Suppressor macrophage treated with lipopolysaccharide for 4 hours (primary cell): ENCODE results near the gene CSMD2.

Experiments
- DNase-seq: peaks from one replicate; pipeline ENCODE4 v3.0.0-alpha.2; 2020

CSMD2 gene

DNA sequence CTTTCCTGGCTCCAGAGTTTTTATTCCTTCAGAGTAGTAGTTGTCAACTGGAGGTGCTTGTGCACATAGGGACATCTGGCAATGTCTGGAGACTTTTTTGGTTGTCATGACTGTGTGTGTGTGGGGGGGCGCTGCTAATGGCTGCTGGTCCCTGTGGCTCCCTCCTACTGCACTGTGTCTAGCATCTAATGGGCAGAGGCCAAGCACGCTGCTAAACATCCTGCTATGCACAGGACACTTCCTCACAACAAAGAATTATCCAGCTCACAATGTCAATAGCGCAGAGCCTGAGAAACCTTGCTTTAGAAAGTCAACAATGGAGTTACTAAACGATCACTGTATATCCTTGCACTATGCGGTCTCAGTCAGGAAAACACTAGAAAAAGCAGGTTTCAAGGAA, 320.9 kb downstream of the CSMD2 start:
- DNase-seq = no peak

DNA sequence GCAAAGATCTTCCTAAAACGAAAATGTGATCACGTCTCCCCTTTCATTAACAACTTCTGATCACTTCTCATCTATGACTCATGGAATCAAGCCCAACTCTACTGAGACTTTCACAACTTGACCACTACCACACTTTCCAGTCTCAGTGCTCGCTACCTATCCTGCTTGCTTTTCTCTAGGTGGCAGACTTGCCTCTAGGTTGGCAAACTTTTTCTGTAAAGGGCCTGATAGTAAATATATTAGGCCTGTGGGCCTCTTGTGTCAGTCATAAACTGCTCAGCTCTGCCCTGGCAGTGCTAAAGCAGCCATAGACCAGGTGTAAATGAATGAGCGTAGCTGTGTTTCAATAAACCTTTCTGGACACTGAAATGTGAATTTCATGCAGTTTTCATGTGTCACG, 322.7 kb downstream of the CSMD2 start:
- no peak for DNase-seq

DNA sequence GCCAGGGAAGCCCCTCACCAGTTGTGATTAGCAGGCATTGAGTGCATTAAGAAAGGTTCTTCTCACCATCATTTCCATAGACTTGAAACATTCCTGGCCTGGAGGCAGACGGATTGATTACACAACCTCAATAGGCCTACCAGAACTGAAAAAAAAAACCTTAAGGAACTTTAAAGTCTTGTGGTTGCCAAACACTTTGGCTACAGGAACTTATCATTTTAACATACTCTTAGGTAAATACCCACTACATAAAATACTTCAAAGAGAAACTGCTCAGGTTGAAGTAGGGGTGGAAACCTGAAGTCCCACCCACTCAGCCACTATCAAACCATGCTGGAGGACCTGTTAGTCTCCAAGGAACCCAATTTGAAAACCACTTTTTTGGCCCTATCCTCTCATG, 323.5 kb downstream of the CSMD2 start:
- no peak for DNase-seq

DNA sequence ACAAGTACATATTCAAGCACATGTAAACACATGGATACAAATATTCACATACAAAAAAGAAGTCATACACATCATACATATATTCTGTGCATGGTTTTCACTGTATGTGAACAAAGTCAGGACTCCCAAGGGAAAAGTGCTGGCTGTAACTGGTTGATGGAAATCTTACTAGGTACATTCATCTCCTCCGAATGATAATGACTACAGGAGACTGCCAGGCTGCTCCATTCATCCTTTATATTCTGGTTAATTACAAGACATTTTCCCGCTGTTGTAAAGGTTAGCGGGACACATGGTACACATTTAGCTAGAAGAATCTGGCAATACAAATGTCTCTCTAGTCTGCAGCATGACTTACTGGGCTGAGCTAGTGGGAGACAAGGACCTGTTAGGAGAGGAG, 327.4 kb downstream of the CSMD2 start:
- no peak for DNase-seq

DNA sequence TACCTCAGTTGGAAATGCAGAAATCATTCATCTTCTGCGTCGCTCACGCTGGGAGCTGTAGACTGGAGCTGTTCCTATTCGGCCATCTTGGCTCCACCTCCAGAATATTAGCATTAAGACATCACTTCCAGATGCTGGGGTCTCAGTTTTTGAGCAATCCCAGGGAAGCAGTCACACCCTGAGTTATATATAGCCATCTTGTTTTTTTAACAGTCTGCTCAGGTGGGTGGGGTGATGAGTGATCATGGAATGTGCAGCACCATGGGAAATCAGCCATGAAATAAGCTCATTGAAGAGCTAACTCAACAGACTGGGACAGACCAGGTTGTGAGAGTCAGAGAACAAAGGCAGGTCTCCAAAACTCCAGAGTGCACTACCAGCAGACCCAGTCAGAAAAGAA, 328.1 kb downstream of the CSMD2 start:
- no peak for DNase-seq

DNA sequence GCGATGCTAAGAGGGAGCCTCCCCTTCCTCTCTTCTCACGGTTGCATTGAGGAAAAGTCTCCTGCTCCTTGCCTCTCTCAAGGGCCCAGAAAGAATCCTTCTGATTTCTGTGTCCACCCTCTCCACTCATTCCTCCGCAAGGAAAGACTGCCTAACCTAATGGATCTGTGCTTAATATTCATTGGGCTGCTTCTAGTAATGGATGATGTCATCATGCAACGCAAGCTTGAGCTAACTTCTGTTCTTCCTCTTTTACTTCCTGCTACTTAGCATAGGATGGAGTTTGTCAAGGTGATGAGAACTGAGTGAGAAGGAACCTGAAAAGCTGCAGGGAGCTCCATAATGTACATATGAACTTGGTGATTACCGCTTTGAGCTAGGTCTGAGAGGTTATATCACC, 336.4 kb downstream of the CSMD2 start:
- no peak for DNase-seq

DNA sequence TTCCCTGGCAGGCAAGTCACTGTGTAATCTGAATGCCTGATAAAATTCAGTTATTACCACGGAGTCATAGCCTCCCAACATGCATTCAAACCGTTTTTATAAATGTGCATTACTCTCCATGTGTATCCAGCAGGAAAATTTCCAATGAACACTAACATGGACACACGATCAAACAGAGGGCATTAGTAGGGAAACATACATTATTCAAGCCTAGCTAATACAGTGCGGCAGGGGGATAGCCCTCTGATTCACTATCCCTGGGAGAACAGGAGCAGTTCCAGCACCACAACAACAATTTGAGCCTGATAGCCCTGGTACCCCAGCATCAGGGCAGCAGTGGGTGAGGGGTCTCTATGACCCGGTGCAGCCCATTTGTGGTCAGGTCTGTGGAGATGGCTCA, 337.0 kb downstream of the CSMD2 start:
- DNase-seq = no peak

DNA sequence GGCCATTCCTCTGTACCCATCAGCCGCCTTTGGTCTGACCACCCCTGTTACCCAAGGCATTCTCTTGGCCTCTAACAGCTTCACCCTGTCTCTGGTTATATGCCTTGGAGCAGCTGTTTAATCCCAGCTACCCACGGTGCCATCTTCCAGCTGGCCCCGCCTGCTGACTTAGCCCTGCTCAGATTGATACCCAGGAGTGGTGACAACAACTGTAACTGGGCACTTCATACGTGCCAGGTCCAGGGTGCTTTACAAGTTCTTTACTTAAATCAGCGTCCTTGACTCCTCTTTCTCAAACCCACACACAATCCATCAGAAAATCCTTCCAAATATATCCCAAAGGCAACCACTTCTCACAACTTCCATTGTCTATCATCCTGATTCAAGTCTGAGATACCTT, 338.3 kb downstream of the CSMD2 start:
- no peak for DNase-seq

DNA sequence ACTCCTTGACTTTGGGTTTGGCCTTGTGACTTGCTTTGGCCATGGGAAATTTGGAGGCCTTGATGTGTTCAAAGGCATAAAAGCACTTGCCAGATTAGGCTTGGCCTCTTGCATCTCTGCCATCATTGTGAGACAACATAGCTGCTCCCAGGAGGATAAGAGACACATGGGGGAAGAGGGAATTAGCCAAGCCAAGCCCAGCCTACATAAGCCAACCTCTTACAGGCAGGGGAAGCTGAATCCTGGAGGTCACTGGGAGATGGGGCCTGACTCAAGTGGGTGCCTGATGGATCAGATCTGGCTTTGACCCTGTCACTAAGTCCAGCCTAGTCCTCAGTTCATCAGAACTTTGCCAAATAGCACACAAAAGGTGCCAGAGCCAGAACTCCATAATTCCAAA, 338.7 kb downstream of the CSMD2 start:
- DNase-seq = no peak

DNA sequence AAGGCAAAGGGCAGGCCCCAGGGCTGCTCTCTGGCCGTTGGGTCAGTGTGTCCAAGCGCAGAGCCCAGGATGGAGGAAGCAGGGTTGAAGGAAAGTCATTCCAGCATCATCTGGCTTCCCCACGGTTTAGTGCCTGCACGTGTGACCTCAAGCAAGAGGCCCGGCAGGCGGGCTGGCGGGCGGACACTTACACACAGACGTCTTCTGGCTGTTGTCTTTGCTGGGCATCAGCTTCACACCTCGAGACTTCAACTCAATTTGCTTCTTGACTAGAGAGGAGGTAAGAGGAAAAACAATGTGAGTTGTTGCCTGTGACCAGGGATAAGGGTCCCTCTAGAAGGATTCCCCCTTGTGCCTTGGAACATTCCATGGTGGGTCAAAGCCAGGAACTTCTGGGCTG, 339.5 kb downstream of the CSMD2 start:
- no peak for DNase-seq

DNA sequence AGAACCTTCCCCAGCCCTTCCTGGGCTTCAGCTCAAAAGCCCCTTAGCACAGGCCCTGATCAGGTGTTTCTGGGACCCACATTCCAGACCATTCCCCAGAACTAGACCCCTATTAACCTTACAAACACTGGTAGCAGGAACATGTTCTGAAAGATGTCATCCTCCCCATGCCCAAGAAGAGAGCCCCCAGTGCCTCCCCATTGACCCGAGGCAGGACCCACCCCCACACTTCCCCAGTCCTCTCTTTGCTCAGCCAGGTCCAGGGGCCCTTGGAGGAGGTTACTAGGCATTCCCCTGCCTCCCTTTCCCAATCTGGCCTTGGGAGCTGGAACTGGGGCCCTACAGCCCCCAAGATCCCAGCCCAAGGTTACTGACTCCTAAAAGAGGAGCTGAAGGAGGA, 340.1 kb downstream of the CSMD2 start:
- DNase-seq = no peak

DNA sequence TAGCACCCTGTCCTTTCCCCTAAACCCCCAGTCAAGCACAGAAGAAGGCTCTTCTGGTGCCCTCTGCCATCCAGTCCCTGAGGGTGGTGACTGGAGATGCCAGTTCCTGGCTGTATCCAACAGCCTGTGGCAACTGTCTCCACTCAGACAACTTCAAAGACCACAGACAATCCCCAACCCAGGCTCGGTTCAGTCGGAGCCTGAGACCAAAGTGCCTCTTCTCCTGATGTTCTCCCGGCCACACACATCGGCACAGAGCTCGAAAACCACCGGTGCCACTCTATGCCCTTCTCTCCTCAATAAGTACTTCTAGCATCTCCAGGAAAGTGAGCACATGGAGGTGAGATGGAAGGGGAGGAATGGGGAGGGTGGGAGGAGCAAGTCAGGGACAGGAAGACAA, 340.7 kb downstream of the CSMD2 start:
- no peak for DNase-seq

DNA sequence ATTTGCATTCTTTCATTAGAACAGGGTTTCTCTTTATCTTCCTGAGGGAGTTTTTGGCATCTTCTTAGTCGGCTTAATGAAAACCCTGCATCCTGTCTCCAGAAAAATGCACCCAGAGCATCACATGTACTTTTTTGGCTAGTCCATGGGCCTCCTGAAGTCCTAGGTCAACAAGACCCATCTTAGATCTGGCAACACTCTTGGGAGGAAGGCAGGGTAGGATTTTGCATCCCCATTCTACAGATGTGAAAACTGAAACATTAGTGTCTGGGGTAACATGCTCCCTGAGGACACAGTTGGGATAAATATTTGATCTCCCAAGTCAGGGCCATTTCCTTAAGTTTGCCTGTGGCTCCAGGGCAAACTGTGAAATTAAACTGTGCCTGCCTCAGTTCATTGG, 341.2 kb downstream of the CSMD2 start:
- no peak for DNase-seq

DNA sequence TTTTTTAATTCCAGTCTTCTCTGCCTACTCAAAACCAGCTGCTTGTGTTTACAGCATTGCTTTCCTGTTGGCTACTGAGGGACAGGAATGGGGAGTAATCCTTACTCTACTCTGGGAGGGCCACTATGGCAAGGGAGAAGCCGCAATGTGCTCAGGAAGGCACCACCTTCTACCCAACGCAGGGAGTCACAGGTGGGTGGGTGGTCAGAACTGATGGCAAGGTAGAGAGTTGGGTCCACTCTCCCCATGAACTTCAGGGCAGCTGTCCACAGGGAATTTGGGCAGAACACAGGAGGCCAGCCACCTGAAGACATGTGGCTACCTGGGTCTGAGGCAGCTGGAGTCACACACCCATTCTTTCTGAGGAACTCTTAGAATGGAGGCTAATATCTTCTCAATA, 341.6 kb downstream of the CSMD2 start:
- no peak for DNase-seq

DNA sequence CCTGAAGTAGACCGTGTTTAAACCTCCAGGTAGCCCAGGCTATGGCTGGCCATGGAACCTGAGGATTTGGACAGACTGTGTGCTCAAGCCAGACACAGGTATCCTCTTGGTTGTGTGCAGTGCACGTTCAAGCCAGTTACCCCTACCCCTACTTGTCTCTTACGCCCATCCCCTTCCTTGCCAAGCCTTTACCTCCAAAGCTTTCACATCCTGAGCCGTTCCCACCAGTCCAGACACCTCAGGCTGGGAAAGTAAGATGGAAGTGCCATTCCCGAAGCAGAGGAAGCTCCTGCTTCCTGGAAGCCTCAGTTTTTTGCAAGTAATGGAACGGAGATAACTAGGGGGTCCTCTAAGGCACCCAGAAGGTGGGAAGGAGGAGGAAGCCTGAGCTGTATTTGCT, 342.6 kb downstream of the CSMD2 start:
- DNase-seq = no peak

DNA sequence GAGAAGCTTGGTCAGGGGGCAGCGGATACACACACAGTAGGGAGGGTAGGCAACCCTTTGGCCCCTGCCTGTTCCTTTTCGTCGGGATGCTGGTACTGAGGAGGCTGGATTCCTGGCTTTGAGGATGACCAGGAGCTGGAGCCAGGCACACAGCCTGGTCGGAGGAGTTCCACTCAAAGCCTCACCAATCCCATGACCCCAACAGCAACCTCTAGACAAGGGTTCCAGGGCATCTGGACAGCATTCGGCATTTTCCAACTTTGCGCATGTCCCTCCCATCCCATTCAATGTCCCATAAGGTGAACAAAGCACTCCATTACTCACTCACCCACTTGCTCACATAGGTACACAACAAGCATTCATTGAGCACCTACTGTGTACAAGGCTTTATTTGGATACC, 343.7 kb downstream of the CSMD2 start:
- DNase-seq = no peak

DNA sequence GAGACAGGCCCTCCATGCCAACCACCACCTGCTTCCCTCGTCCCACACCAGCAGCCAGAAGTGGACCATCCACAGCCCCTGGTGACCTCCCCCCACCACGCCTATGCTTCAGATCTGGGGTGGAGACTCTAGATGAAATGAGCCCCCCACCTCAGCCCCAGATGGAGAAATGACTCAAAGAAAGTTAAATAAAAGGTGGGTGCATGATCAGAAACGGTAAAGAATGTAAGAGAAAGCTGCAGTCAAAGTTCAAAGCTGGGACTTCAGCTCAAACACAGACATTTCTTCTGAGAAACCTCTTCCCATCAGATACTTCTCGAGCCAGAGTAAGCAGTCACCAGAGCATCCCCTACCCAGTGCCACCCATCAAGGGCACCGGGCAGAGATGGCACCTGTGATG, 344.2 kb downstream of the CSMD2 start:
- DNase-seq = no peak

DNA sequence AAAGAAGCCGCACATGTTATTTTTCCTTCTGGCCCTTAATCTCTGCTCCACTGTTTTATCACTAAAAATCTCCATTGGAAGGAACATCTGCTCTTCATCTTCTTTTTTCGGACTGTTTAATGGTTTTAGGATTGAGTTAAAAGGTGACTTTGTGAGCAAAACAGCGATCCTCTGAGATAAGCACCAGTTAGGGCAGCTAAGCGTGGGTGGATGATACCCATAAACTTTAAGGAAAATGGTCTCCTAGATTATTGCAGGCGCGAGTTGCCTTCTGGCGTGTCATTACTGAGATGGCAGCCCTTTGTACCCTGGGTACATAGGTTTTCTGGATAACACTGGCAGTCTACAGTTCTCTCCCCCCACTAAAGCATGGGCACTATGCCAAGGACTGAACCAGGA, 345.1 kb downstream of the CSMD2 start:
- DNase-seq = no peak

DNA sequence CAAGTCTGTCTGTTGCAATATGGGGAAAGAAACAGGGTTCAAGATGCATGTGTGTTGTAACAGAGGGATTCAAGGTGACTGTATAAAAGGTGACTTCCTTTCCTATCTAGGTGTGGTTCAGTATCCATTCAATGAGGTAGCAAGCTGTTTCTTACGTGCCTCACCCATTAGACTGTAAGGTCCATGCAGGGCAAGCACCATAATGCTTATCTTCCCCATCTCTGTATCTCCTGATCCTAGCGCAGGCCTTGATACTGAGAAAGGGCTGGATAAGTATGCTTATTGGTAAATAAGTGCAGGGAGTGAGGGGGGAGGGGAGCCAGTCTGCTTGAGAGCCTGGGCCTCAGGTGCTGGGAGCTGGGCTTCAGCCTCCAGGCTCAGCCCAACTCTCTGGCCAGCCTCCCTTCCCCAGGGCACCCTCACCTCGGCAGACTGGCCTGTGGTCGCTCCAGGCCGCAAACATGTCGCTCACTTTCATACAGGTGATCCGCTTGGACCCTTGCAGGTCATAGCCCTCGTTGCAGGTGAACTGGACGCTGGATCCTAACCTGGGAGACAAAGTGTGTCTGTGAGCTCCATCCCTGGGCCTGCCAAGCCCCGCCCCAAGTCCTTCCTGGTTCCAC, 345.6 kb downstream of the CSMD2 start:
- DNase-seq = no peak

DNA sequence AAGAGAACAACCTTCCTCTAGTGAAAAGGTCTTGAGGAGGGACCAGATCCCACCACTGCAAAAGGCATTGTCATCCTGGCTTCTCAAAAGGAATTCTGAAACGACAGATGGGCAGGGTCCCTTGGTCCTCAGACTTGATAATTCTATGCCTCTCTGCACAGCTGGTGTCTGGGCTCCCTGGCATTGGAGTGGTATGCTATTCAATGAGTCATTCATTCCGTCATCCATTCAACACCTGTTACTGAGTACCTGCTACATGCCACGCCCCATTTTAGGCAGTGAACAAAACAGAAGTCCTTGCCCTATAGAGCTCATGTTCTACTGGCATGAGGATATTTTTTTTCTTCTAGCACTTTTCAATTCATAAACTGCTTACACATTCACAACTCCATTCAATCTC, 347.0 kb downstream of the CSMD2 start:
- no peak for DNase-seq

DNA sequence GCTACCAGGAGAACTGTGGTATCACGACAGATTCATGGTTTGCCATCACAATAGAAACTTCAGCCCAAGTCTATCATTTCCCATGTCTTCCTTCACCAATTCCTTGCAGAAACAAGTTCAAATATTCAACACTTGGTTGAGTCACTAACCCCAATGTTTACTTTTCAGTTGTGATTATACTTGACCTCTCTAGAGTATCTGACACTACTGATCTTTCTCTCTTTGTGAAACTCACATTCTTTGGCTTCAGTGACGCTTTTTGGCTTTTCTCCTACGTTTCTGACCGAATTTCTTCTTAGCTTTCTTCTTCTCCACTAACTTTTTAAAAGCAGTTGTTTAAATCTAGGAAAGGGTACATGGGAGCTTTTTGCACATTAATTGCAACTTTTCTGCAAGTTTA, 350.0 kb downstream of the CSMD2 start:
- no peak for DNase-seq

DNA sequence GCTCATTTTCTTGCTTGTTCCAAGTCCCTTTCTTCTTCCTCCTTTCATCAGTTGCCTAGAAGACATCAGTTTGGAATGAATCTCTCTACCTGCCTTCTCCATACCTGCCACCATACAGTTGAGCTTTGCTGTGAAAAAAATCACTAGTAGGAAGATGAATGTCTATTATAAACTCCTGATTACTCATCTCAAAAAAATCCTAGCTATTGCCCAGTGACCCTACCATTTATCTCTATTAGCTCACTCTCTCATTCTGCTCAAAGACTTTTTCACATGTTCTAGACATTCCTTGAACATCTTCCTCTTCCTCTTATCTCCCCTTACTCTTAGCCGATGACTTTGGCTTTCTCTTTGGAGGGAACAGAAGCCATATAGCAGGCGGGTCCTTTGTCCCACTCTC, 350.9 kb downstream of the CSMD2 start:
- no peak for DNase-seq

DNA sequence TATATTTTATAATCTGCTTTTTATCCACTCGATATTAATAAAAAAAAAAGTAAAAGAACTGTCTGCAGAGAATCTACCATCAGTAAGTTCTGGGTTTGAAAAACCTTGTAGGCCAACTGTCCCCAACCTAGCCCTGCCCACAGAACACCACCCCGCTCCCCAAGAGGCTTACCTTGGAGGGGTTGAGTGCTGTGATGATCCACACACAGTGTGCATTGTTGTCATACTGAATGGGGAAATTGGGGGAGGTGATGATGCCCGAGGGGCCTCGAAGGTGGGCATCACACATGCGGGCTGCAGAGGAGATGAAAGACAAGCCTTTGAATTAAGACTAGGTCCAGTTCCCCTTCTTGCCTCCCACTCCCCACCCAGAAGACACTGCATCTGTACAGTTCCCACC, 354.5 kb downstream of the CSMD2 start:
- DNase-seq = no peak

DNA sequence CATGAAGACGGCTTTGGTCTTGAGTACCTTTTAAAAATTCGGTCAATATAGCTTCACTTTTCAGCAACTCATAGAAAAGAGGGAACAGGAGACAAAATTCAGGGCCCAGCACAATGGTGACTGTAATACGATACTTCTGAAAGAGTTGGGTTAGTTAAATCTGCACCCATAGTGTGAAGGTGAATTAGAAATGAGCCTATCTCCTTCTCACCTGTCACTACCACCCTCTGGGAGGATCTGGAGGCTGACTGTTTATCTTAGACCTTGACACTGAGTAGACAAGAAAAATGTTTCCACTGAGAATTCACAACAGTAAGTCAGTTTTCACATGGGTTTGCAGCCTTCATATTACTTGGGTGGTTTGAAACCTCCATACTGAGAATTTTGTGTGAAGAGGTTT, 359.0 kb downstream of the CSMD2 start:
- DNase-seq = no peak

DNA sequence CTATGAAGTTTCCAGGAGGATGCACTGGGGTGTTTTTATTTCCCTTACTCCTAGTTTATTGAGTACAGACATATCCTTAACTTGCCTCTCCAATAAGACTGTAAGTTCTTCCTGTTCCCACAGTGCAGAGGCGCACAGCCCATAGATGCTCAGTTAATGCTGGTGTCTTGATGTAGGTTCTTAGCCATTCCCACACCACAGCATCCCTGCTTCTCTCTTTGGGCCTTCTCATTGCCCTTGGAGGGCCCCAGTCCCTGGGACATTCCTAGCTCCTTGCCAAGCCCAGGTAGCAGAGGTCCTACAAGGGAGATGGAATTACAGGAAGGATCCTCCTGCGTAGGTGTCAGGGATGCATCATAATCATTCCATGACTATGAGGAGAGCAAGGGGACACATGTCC, 362.8 kb downstream of the CSMD2 start:
- DNase-seq = no peak

DNA sequence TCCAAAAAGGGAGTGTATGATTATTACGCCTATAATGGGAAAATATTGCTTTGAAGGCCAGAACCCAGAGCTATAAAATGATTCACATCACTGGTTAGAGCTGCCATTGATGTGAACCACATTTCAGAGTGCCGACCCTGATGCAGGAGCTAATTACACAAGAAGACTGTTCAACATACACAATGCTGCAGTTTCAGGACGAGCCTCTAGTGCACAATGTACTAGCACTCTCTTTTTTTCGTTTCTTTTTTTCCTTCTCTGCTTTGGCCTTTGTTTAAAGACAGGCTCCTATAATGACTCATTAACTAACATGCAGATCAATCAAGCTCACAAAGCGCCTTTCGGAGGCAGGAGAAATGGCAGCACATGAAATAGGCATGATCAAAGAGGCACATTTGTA, 367.2 kb downstream of the CSMD2 start:
- no peak for DNase-seq
